Measurements from ENCODE around the gene EEF1G.

Gene EEF1G

GRCh38 chr11:62538470-62539237 lies 35.0 kb downstream of the EEF1G start:
- no peak for DNase-seq

GRCh38 chr11:62536301-62536957 lies 37.3 kb downstream of the EEF1G start:
- no peak for DNase-seq

GRCh38 chr11:62535802-62536201 lies 37.9 kb downstream of the EEF1G start:
- no peak for DNase-seq

GRCh38 chr11:62534779-62535545 lies 38.7 kb downstream of the EEF1G start:
- no peak for DNase-seq

- no peak for DNase-seq
Measured at GRCh38 chr11:62532096-62532495, 41.6 kb downstream of the EEF1G start.

GRCh38 chr11:62516736-62517371 lies 56.8 kb downstream of the EEF1G start:
- DNase-seq: no peak

GRCh38 chr11:62514151-62514550 lies 59.5 kb downstream of the EEF1G start:
- DNase-seq: no peak

- no peak for DNase-seq
Measured at GRCh38 chr11:62513626-62514025, 60.1 kb downstream of the EEF1G start.

GRCh38 chr11:62512961-62513360 lies 60.7 kb downstream of the EEF1G start:
- no peak for DNase-seq
